ENCODE measurements around the gene NBAS.

NBAS gene

GRCh38 chr2:15119722-15120175 is 441.4 kb downstream of the NBAS start:
- DNase-seq (ENCODE audit: insufficient read length) (no peak), FAIRE-seq (no peak)
- TF ChIP-seq POLR2A (IDR thresholded peaks at IDR 0.05; ENCODE audit: low read depth, low read length): no peak
- TF ChIP-seq POLR2AphosphoS5 (IDR thresholded peaks at IDR 0.05; ENCODE audit: low read depth, low read length): no peak
- TF ChIP-seq TAF1 (IDR thresholded peaks at IDR 0.05; ENCODE audit: borderline replicate concordance, low read depth, low read length): no peak

GRCh38 chr2:15117409-15118050 is 443.6 kb downstream of the NBAS start:
- DNase-seq (ENCODE audit: insufficient read length) (no peak), FAIRE-seq (no peak)
- TF ChIP-seq POLR2A (IDR thresholded peaks at IDR 0.05; ENCODE audit: low read depth, low read length) (no peak), POLR2AphosphoS5 (IDR thresholded peaks at IDR 0.05; ENCODE audit: low read depth, low read length) (no peak), TAF1 (IDR thresholded peaks at IDR 0.05; ENCODE audit: borderline replicate concordance, low read depth, low read length) (no peak)

All from GM12892 (cell line).